ENCODE data around the gene SFI1.
A peak's percentile ranks its signal among the peaks of the same experiment; 100 is the strongest.

The SFI1 gene

GRCh38 chr22:31625257-31625640, 128.9 kb downstream of the SFI1 start:
- 68 to 69% methylated on average over 7 of the region's 7 CpGs for WGBS, 2 experiments
- Histone ChIP-seq H3K9me3 (ENCODE audit: control insufficient read depth, low read length) (no peaks in the 10 kb centered on the region), H3K27ac (ENCODE audit: insufficient read depth, low read depth, low read length, poor library complexity, severe bottlenecking) (peak overlapping the region; percentile 70), H3K4me1 (ENCODE audit: control insufficient read depth, insufficient read depth, low read length) (peaks cover 42% of the 10 kb centered on the region), H3K4me3 (ENCODE audit: insufficient read depth, low read depth, low read length) (peak overlapping the region; percentile 18), H3K36me3 (ENCODE audit: control insufficient read depth, insufficient read depth, low read length) (peaks cover under 1% of the 10 kb centered on the region), H3K27me3 (ENCODE audit: control insufficient read depth, insufficient read depth, low read length, poor library complexity, severe bottlenecking) (no peaks in the 10 kb centered on the region)

GRCh38 chr22:31625661-31626426, 129.5 kb downstream of the SFI1 start:
- Histone ChIP-seq H3K9me3 (ENCODE audit: control insufficient read depth, low read length) (no peaks in the 10 kb centered on the region), H3K4me3 (ENCODE audit: insufficient read depth, low read depth, low read length) (peak overlapping the region; percentile 18), H3K27ac (ENCODE audit: insufficient read depth, low read depth, low read length, poor library complexity, severe bottlenecking) (peak overlapping the region; percentile 81), H3K36me3 (ENCODE audit: control insufficient read depth, insufficient read depth, low read length) (no peaks in the 10 kb centered on the region), H3K4me1 (ENCODE audit: control insufficient read depth, insufficient read depth, low read length) (peaks cover 42% of the 10 kb centered on the region), H3K27me3 (ENCODE audit: control insufficient read depth, insufficient read depth, low read length, poor library complexity, severe bottlenecking) (no peaks in the 10 kb centered on the region)
- whole genome bisulfite sequencing, 2 experiments: 27% methylated on average over 31 of the region's 31 CpGs

- no peaks in the 10 kb centered on the region for H3K9me3 ChIP-seq (ENCODE audit: control insufficient read depth, low read length)
- peaks cover 46% of the 10 kb centered on the region for H3K4me1 ChIP-seq (ENCODE audit: control insufficient read depth, insufficient read depth, low read length)
- no peak overlapping the region for H3K4me3 ChIP-seq (ENCODE audit: insufficient read depth, low read depth, low read length)
- H3K27me3 ChIP-seq (ENCODE audit: control insufficient read depth, insufficient read depth, low read length, poor library complexity, severe bottlenecking): no peaks in the 10 kb centered on the region
- H3K36me3 ChIP-seq (ENCODE audit: control insufficient read depth, insufficient read depth, low read length): no peaks in the 10 kb centered on the region
- peak overlapping the region; percentile 81 for H3K27ac ChIP-seq (ENCODE audit: insufficient read depth, low read depth, low read length, poor library complexity, severe bottlenecking)
- WGBS, 2 experiments: 90 to 91% methylated on average over 15 of the region's 15 CpGs
Observed at GRCh38 chr22:31626427-31627150, 130.3 kb downstream of the SFI1 start.

DNA sequence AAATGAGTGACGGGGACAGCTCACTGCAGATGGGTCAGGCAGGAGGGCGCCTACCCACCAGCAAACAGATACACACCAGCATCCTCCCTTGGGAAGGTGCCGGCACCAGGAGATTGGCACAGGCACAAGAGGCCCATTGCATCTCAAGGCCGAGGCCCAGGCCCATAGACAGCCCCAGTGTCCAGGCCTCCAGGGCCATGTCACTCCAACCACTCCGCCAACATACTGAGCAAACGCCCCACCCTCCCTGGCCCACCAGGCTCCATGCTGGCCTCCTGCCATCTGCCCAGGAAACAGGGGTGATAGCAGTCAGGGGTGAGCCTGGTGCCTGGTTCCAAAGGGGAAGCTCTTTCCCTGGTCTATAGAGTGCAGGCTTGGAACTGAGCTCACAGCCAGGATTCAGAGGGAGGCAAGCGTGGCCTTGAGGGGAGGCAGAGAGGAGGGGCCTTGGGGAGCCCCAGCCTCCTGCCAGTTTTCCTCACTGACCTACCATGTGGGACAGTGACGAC, 130.9 kb downstream of the SFI1 start:
- no peak overlapping the region for H3K4me3 ChIP-seq (ENCODE audit: insufficient read depth, low read depth, low read length)
- WGBS, 2 experiments: 91 to 94% methylated on average over 8 of the region's 8 CpGs
- H3K36me3 ChIP-seq (ENCODE audit: control insufficient read depth, insufficient read depth, low read length): no peaks in the 10 kb centered on the region
- H3K4me1 ChIP-seq (ENCODE audit: control insufficient read depth, insufficient read depth, low read length): peaks cover 46% of the 10 kb centered on the region
- no peak overlapping the region for H3K27ac ChIP-seq (ENCODE audit: insufficient read depth, low read depth, low read length, poor library complexity, severe bottlenecking)
- no peaks in the 10 kb centered on the region for H3K9me3 ChIP-seq (ENCODE audit: control insufficient read depth, low read length)
- no peaks in the 10 kb centered on the region for H3K27me3 ChIP-seq (ENCODE audit: control insufficient read depth, insufficient read depth, low read length, poor library complexity, severe bottlenecking)

GRCh38 chr22:31628362-31628761, 132.0 kb downstream of the SFI1 start:
- Histone ChIP-seq H3K4me1 (ENCODE audit: control insufficient read depth, insufficient read depth, low read length) (peaks cover 46% of the 10 kb centered on the region), H3K27ac (ENCODE audit: insufficient read depth, low read depth, low read length, poor library complexity, severe bottlenecking) (no peak overlapping the region), H3K9me3 (ENCODE audit: control insufficient read depth, low read length) (no peaks in the 10 kb centered on the region), H3K36me3 (ENCODE audit: control insufficient read depth, insufficient read depth, low read length) (no peaks in the 10 kb centered on the region), H3K27me3 (ENCODE audit: control insufficient read depth, insufficient read depth, low read length, poor library complexity, severe bottlenecking) (no peaks in the 10 kb centered on the region), H3K4me3 (ENCODE audit: insufficient read depth, low read depth, low read length) (no peak overlapping the region)
- WGBS, 2 experiments: 96 to 100% methylated on average over 1 of the region's 1 CpG

- Histone ChIP-seq H3K36me3 (ENCODE audit: control insufficient read depth, insufficient read depth, low read length) (no peaks in the 10 kb centered on the region), H3K4me1 (ENCODE audit: control insufficient read depth, insufficient read depth, low read length) (peaks cover 41% of the 10 kb centered on the region), H3K27ac (ENCODE audit: insufficient read depth, low read depth, low read length, poor library complexity, severe bottlenecking) (no peak overlapping the region), H3K9me3 (ENCODE audit: control insufficient read depth, low read length) (no peaks in the 10 kb centered on the region), H3K27me3 (ENCODE audit: control insufficient read depth, insufficient read depth, low read length, poor library complexity, severe bottlenecking) (no peaks in the 10 kb centered on the region), H3K4me3 (ENCODE audit: insufficient read depth, low read depth, low read length) (no peak overlapping the region)
- WGBS, 2 experiments: 93 to 94% methylated on average over 17 of the region's 17 CpGs
Observed at GRCh38 chr22:31628969-31629708, 132.8 kb downstream of the SFI1 start.

- WGBS, 2 experiments: 64 to 67% methylated on average over 14 of the region's 14 CpGs
- H3K27ac ChIP-seq (ENCODE audit: insufficient read depth, low read depth, low read length, poor library complexity, severe bottlenecking): no peak overlapping the region
- H3K9me3 ChIP-seq (ENCODE audit: control insufficient read depth, low read length): no peaks in the 10 kb centered on the region
- H3K4me3 ChIP-seq (ENCODE audit: insufficient read depth, low read depth, low read length): peak overlapping the region; percentile 46
- H3K4me1 ChIP-seq (ENCODE audit: control insufficient read depth, insufficient read depth, low read length): peaks cover 34% of the 10 kb centered on the region
- no peaks in the 10 kb centered on the region for H3K27me3 ChIP-seq (ENCODE audit: control insufficient read depth, insufficient read depth, low read length, poor library complexity, severe bottlenecking)
- no peaks in the 10 kb centered on the region for H3K36me3 ChIP-seq (ENCODE audit: control insufficient read depth, insufficient read depth, low read length)
Observed at GRCh38 chr22:31629741-31630184, 133.4 kb downstream of the SFI1 start.

DNA sequence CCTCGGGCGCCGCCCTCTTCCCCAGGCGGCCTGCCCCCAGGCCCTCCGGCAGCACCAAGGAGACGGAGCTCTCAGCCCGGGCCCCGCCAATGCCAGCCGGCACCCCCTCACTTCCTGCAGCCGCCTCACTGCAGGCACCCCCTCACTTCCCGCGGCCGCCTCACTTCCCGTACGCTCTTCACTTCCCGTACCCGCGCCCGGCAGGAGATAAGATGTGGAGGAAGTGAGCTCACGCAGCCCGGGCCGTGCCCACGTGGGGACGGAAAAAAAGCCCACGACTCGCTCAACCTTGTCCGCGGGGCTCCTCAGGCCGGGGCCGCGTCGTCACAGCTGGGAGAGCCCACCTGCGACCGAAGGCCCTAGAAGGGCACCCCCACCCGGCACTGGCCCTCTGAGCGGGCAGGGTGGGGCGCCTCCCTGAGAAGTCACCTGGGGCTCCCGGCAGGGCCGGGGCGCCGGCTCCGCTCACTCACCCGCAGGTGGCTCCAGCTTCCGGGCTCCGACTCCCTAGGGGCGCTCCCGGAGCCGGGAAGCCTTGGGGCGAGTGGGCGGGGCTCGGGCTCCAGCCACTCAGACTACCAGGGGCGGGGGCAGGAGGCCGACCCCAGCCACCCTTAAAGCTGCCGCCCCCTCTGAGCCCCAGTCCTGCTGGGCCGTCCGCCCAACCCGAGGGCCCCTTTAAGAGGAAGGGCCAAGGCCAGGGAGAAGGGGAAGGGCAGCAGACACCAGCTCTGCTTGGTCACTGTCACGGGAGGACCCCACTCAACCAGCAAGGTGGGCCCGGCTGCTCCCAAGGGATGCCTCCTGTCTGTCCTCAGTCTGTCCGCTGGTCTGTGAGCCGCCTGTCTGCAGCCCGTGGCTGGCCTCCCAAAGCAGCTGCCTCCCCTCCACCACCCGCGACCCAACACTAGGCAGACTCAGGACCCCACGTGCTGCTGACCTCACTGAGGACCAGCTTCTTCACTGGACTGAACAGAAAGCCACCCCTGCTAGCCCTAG, 134.3 kb downstream of the SFI1 start:
- Histone ChIP-seq H3K4me1 (ENCODE audit: control insufficient read depth, insufficient read depth, low read length) (peaks cover 26% of the 10 kb centered on the region), H3K9me3 (ENCODE audit: control insufficient read depth, low read length) (no peaks in the 10 kb centered on the region), H3K27me3 (ENCODE audit: control insufficient read depth, insufficient read depth, low read length, poor library complexity, severe bottlenecking) (no peaks in the 10 kb centered on the region), H3K4me3 (ENCODE audit: insufficient read depth, low read depth, low read length) (peak overlapping the region; percentile 46), H3K36me3 (ENCODE audit: control insufficient read depth, insufficient read depth, low read length) (no peaks in the 10 kb centered on the region), H3K27ac (ENCODE audit: insufficient read depth, low read depth, low read length, poor library complexity, severe bottlenecking) (no peak overlapping the region)
- 2% methylated on average over 65 of the region's 65 CpGs for WGBS, 2 experiments

- Histone ChIP-seq H3K4me3 (ENCODE audit: insufficient read depth, low read depth, low read length) (no peak overlapping the region), H3K27me3 (ENCODE audit: control insufficient read depth, insufficient read depth, low read length, poor library complexity, severe bottlenecking) (no peaks in the 10 kb centered on the region)
Observed at GRCh38 chr22:31631436-31631835, 135.1 kb downstream of the SFI1 start.

More at GRCh38 chr22:31631436-31631835, 135.1 kb downstream of the SFI1 start:
- Histone ChIP-seq H3K36me3 (ENCODE audit: control insufficient read depth, insufficient read depth, low read length) (no peaks in the 10 kb centered on the region), H3K9me3 (ENCODE audit: control insufficient read depth, low read length) (no peaks in the 10 kb centered on the region), H3K27ac (ENCODE audit: insufficient read depth, low read depth, low read length, poor library complexity, severe bottlenecking) (no peak overlapping the region), H3K4me1 (ENCODE audit: control insufficient read depth, insufficient read depth, low read length) (peaks cover 18% of the 10 kb centered on the region)
- 81 to 84% methylated on average over 9 of the region's 9 CpGs for WGBS, 2 experiments

All from ectodermal cell (in vitro differentiated cells).